OCI-LY1 (cell line): Measurements from ENCODE around the gene SPTLC3.

Source experiments
- CTCF ChIP-seq: fragments of 200-600 bp; sonication (generic), shearing (Covaris generic); IDR thresholded peaks from 2 replicates; pipeline ENCODE4 v1.5.1; 2017; ENCODE audit warnings: mild to moderate bottlenecking, antibody characterized with exemption, low read length, moderate library complexity, mixed read lengths
- EZH2 ChIP-seq: fragments of 200-600 bp; sonication (generic), shearing (Covaris generic); IDR thresholded peaks from 2 replicates; pipeline ENCODE4 v1.8.0; 2017; ENCODE audit warnings: borderline replicate concordance, mixed run types, mild to moderate bottlenecking, antibody characterized with exemption, low read length, moderate library complexity, mixed read lengths

- TF ChIP-seq CTCF (no peak), EZH2 (no peak)
These were observed 131.4 kb downstream of the SPTLC3 start for GRCh38 chr20:13140201-13140600.
